H1 (cell line): ENCODE data around the gene CKAP4. TPM values are rescaled to one million over a fixed set of nuclear protein-coding genes. Genes with fewer than 3 reads are reported as not detected.

Experiments
- CTCF ChIA-PET: fragments of 300-600 bp; sonication (Branson Sonifier 250); formaldehyde crosslinking; loops from one replicate; lab custom pipeline; 2021; ENCODE audit not compliant: partially characterized antibody; lab: Charles Lee
- POLR2A ChIA-PET: fragments of 300-600 bp; sonication (Branson Sonifier 250); formaldehyde crosslinking; loops from one replicate; lab custom pipeline; 2021; ENCODE audit warnings: inconsistent platforms; ENCODE audit not compliant: partially characterized antibody; lab: Charles Lee
- DNase-seq, 2 experiments: peaks; one replicate each; pipeline versions ENCODE4 v3.0.0 to v3.0.0-alpha.2; 2010 to 2022; ENCODE audit warnings: low spot score in 2 of 2, low read depth in 1 of 2, mixed read lengths in 1 of 2
- FAIRE-seq: peaks from 2 replicates; lab custom pipeline; 2011; peaks lifted over from hg19 to GRCh38; lab: Jason Lieb, UNC
- H2AFZ ChIP-seq: 2 replicates; pipeline ENCODE4 v1.8.1; 2012; ENCODE audit warnings: low read length, inconsistent platforms
- H2AK5ac ChIP-seq: 2 replicates; pipeline ENCODE4 v1.6.1; 2013; ENCODE audit warnings: low read depth, low read length
- H2BK120ac ChIP-seq: replicated peaks from 2 replicates; pipeline ENCODE3; 2013; ENCODE audit warnings: low read depth, low read length, inconsistent platforms
- H2BK12ac ChIP-seq: 2 replicates; pipeline ENCODE4 v1.6.1; 2013; ENCODE audit warnings: low read depth, low read length
- H2BK15ac ChIP-seq: 2 replicates; pipeline ENCODE4 v1.6.1; 2013; ENCODE audit warnings: low read length
- H2BK20ac ChIP-seq: 2 replicates; pipeline ENCODE4 v1.6.1; 2013; ENCODE audit warnings: low read length
- H2BK5ac ChIP-seq: 2 replicates; pipeline ENCODE4 v1.6.1; 2013; ENCODE audit warnings: low read depth, low read length
- H3K14ac ChIP-seq: 2 replicates; pipeline ENCODE4 v1.6.1; 2013; ENCODE audit warnings: inconsistent platforms; ENCODE audit not compliant: insufficient read length
- H3K18ac ChIP-seq: 2 replicates; pipeline ENCODE4 v1.6.1; 2013; ENCODE audit warnings: low read length; ENCODE audit errors: extremely low read depth
- H3K23ac ChIP-seq: 2 replicates; pipeline ENCODE4 v1.6.1; 2013; ENCODE audit warnings: inconsistent platforms; ENCODE audit not compliant: insufficient read length
- H3K23me2 ChIP-seq: 2 replicates; pipeline ENCODE4 v1.6.1; 2013; ENCODE audit warnings: low read depth, low read length
- H3K27ac ChIP-seq: 2 replicates; pipeline ENCODE4 v1.6.1; 2011; ENCODE audit warnings: low read depth, low read length, inconsistent platforms
- H3K27me3 ChIP-seq, 4 experiments: replicated peaks in 1 of 4; 1 replicate in 1 of 4; 2 replicates in 3 of 4; pipeline versions ENCODE4 v1.6.1 to v1.8.1; 2011 to 2013; ENCODE audit warnings: low read length in 3 of 4, mild to moderate bottlenecking in 3 of 4, inconsistent platforms in 2 of 4, mixed read lengths in 2 of 4, moderate library complexity in 1 of 4; ENCODE audit not compliant: control insufficient read depth in 3 of 4, insufficient read depth in 3 of 4; ENCODE audit errors: extremely low read depth in 1 of 4
- H3K36me3 ChIP-seq, 4 experiments: 2 replicates each; pipeline versions ENCODE4 v1.6.1 to v1.8.1; 2011 to 2013; ENCODE audit warnings: mild to moderate bottlenecking in 4 of 4, low read length in 3 of 4, moderate library complexity in 2 of 4, control low read depth in 1 of 4, inconsistent platforms in 1 of 4; ENCODE audit not compliant: insufficient read depth in 4 of 4, control insufficient read depth in 2 of 4
- H3K4ac ChIP-seq: replicated peaks from 2 replicates; pipeline ENCODE3; 2013; ENCODE audit warnings: low read length, low read depth, mixed read lengths, inconsistent platforms; ENCODE audit not compliant: insufficient read length
- H3K4me1 ChIP-seq, 4 experiments: replicated peaks in 1 of 4; 1 replicate in 1 of 4; 2 replicates in 3 of 4; pipeline versions ENCODE4 v1.6.1 to v1.8.1; 2011 to 2013; ENCODE audit warnings: low read length in 3 of 4, inconsistent platforms in 2 of 4, mixed read lengths in 1 of 4; ENCODE audit not compliant: insufficient read depth in 4 of 4, control insufficient read depth in 3 of 4
- H3K4me2 ChIP-seq, 2 experiments: 2 replicates each; pipeline versions ENCODE4 v1.6.1 to v1.8.1; 2011 to 2013; ENCODE audit warnings: low read depth in 2 of 2, low read length in 2 of 2, control low read depth in 1 of 2, inconsistent platforms in 1 of 2, mild to moderate bottlenecking in 1 of 2; ENCODE audit not compliant: insufficient read depth in 1 of 2
- H3K4me3 ChIP-seq, 4 experiments: fragments of 200-600, 300-600 bp in 1 of 4; sonication (generic), shearing (Covaris generic), sonication (Bioruptor Twin) in 1 of 4; 2 replicates each; pipeline versions ENCODE4 v1.5.1 to v1.8.1; 2011 to 2016; ENCODE audit warnings: low read length in 4 of 4, low read depth in 3 of 4, control low read depth in 2 of 4, inconsistent platforms in 2 of 4, mild to moderate bottlenecking in 2 of 4, mixed read lengths in 1 of 4, moderate library complexity in 1 of 4; ENCODE audit not compliant: insufficient read depth in 2 of 4; ENCODE audit errors: extremely low read depth in 1 of 4
- H3K56ac ChIP-seq: replicated peaks from 2 replicates; pipeline ENCODE3; 2013; ENCODE audit warnings: low read depth, mild to moderate bottlenecking, mixed read lengths, low read length, inconsistent platforms; ENCODE audit not compliant: insufficient read length
- H3K79me1 ChIP-seq: 2 replicates; pipeline ENCODE4 v1.6.1; 2013; ENCODE audit warnings: low read depth, low read length, control low read depth
- H3K79me2 ChIP-seq, 2 experiments: 2 replicates each; pipeline versions ENCODE4 v1.6.1 to v1.8.1; 2012 to 2013; ENCODE audit warnings: low read length in 2 of 2, mild to moderate bottlenecking in 2 of 2, inconsistent platforms in 1 of 2; ENCODE audit not compliant: insufficient read depth in 2 of 2, control insufficient read depth in 1 of 2
- H3K9ac ChIP-seq, 4 experiments: replicated peaks in 1 of 4; 1 replicate in 1 of 4; 2 replicates in 3 of 4; pipeline versions ENCODE4 v1.6.1 to v1.8.1; 2011 to 2013; ENCODE audit warnings: low read depth in 3 of 4, low read length in 3 of 4, control low read depth in 2 of 4, mild to moderate bottlenecking in 2 of 4, moderate library complexity in 2 of 4, inconsistent platforms in 1 of 4; ENCODE audit errors: extremely low read depth in 1 of 4
- H3K9me3 ChIP-seq, 2 experiments: 2 replicates each; pipeline versions ENCODE4 v1.6.1 to v1.8.1; 2012 to 2013; ENCODE audit warnings: mild to moderate bottlenecking in 2 of 2, moderate library complexity in 2 of 2, control low read depth in 1 of 2, inconsistent platforms in 1 of 2, low read depth in 1 of 2, low read length in 1 of 2, mixed read lengths in 1 of 2; ENCODE audit not compliant: insufficient read depth in 2 of 2
- H4K20me1 ChIP-seq, 2 experiments: replicated peaks in 1 of 2; 2 replicates each; pipeline versions ENCODE3 to v1.8.1; 2011 to 2013; ENCODE audit warnings: inconsistent platforms in 2 of 2, low read length in 2 of 2, mild to moderate bottlenecking in 1 of 2; ENCODE audit not compliant: insufficient read depth in 2 of 2, control insufficient read depth in 1 of 2
- H4K5ac ChIP-seq: 2 replicates; pipeline ENCODE4 v1.6.1; 2013; ENCODE audit warnings: low read length, low read depth, mixed read lengths, inconsistent platforms; ENCODE audit not compliant: insufficient read length
- H4K8ac ChIP-seq: 2 replicates; pipeline ENCODE4 v1.8.0; 2013; ENCODE audit warnings: mild to moderate bottlenecking, moderate library complexity, low read length, inconsistent platforms; ENCODE audit not compliant: insufficient read depth; ENCODE audit errors: extremely low read depth
- H4K91ac ChIP-seq: replicated peaks from 2 replicates; pipeline ENCODE3; 2013; ENCODE audit warnings: low read length, mixed read lengths, inconsistent platforms; ENCODE audit not compliant: insufficient read length
- JUN ChIP-seq: IDR thresholded peaks from 2 replicates; pipeline ENCODE4 v1.6.1; 2011; ENCODE audit warnings: low read depth, mild to moderate bottlenecking, improper control_type of control experiment, low read length
- KDM1A ChIP-seq: fragments of 200-600, 300-600 bp; sonication (generic); IDR thresholded peaks from 2 replicates; pipeline ENCODE4 v1.7.1; 2016; ENCODE audit warnings: mild to moderate bottlenecking, low read length, borderline replicate concordance
- RBBP5 ChIP-seq: IDR thresholded peaks from 2 replicates; pipeline ENCODE4 v1.7.1; 2012; ENCODE audit warnings: low read depth, mild to moderate bottlenecking, inconsistent platforms, low read length, moderate library complexity, borderline replicate concordance
- whole genome bisulfite sequencing, 2 experiments: shearing (Covaris generic) in 1 of 2; methylation state at CpG; one replicate each; pipeline versions ENCODE4 v1.1.6 to v1.1.7; 2013 to 2015; ENCODE audit warnings: low lambda C conversion rate in 2 of 2, mixed read lengths in 2 of 2, inconsistent platforms in 1 of 2, low coverage in 1 of 2, missing lambda C conversion rate in 1 of 2; ENCODE audit not compliant: insufficient replicate concordance in 2 of 2, insufficient coverage in 1 of 2, insufficient read length in 1 of 2; ENCODE audit errors: extremely low coverage in 1 of 2, missing lambda C conversion rate in 1 of 2; 5-methylcytosine and 5-hydroxymethylcytosine counted together
- polyA plus RNA-seq, 7 experiments: library from polyadenylated mRNA; depleted of rRNA in 3 of 7; stranded (reverse) in 5 of 7; unstranded in 2 of 7; fragments of >200 nt in 5 of 7; fragments of 200-250 nt in 2 of 7; gene quantifications; 1 replicate in 5 of 7; 2 replicates in 1 of 7; 4 replicates in 1 of 7; pipeline versions ENCODE4 v1.2.1 to v1.2.3, GENCODE V29; 2011 to 2013; ENCODE audit warnings: missing spikeins in 2 of 7, mixed read lengths in 2 of 7
- total RNA-seq: library from RNA; stranded (reverse); fragmentation: NEBNext Ultra II Directional; extraction: Animal tissue kit (Norgen Biotek cat#: 25700); gene quantifications from 2 replicates; pipeline ENCODE4 v1.2.1, GENCODE V29; 2021

Gene CKAP4
- total and polyA plus RNA-seq, 2 of the 8 experiments (the other 6 are each of a cell fraction or from before 2014, with no cell fraction given): 35.8 to 80.7 TPM

GRCh38 chr12:106255493-106255892, 7.7 kb upstream of the CKAP4 start:
- Histone ChIP-seq H4K20me1 (no peaks in the 10 kb centered on the region), H2BK120ac (no peak overlapping the region), H2BK20ac (no peak overlapping the region), H4K8ac (no peak overlapping the region), H3K4ac (no peak overlapping the region), H3K18ac (no peak overlapping the region), H3K14ac (no peak overlapping the region), H3K9me3 (no peaks in the 10 kb centered on the region), H3K79me1 (no peaks in the 10 kb centered on the region), H4K5ac (no peak overlapping the region), H3K27me3 (no peaks in the 10 kb centered on the region), H3K56ac (no peak overlapping the region), H2BK12ac (no peak overlapping the region), H3K23me2 (peaks cover 4% of the 10 kb centered on the region; the same call in 1 of the 2 replicates), H2BK5ac (no peak overlapping the region), H3K23ac (no peak overlapping the region), H2AK5ac (no peak overlapping the region), H3K4me2 (no peak overlapping the region), H4K91ac (no peak overlapping the region), H2AFZ (no peak overlapping the region), H3K36me3 (no peaks in the 10 kb centered on the region), H2BK15ac (no peak overlapping the region), H3K4me1 (peaks cover 0 to 13% (median 6%) of the 10 kb centered on the region in 4 experiments; a peak in 3 of 7 replicates), H3K79me2 (no peaks in the 10 kb centered on the region), H3K4me3 (no peak overlapping the region; a peak in 1 of 8 replicates), H3K9ac (no peak overlapping the region), H3K27ac (no peak overlapping the region)
- WGBS, 2 experiments: 82% methylated on average over 3 of the region's 3 CpGs; no CpG with 5 or more reads in 1 of the 2 experiments
- ChIA-PET POLR2A (no interaction called here), CTCF (interaction anchor here (0.8 to 2.7 kb wide), 5 partner anchors 17 to 32 kb away, joined by 3 to 10 read pairs (median 4); no protein-coding TSS in a partner anchor)
- FAIRE-seq: no peak
- no peak for TF ChIP-seq JUN
- no peak for TF ChIP-seq RBBP5
- TF ChIP-seq KDM1A: no peak
- DNase-seq: no peak
